ENCODE data around the gene MGAT5.

DNA sequence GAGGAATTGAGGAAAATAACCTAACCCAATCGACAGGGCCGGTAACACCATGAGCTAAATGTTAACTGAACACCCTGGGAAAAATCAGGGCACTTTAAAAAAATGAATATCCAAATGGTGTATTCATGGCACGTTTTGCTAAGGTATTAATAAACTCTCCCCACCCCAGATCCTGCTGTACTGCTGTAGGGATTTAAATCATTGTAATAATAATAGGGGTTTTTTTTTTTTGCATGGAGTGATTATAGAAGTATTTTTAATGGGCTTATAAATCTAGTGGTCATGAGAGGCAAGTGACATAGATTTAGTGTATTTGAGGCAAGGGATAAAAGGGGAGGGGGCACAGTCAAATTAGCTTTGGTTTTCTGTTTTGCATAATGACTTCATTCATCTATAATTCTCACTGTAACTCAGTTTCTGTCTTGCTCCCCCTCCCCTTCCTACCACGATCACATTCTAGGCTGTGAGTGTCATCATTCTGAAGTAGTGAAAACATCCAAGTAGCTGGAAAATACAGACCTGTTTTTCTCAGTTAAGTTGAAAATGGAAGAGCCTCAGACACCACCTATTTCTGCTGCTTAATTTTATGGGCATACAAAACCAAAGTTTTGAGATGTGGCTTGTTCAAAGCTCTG lies 18.2 kb upstream of the MGAT5 start:
- TF ChIP-seq, protein P1, sequence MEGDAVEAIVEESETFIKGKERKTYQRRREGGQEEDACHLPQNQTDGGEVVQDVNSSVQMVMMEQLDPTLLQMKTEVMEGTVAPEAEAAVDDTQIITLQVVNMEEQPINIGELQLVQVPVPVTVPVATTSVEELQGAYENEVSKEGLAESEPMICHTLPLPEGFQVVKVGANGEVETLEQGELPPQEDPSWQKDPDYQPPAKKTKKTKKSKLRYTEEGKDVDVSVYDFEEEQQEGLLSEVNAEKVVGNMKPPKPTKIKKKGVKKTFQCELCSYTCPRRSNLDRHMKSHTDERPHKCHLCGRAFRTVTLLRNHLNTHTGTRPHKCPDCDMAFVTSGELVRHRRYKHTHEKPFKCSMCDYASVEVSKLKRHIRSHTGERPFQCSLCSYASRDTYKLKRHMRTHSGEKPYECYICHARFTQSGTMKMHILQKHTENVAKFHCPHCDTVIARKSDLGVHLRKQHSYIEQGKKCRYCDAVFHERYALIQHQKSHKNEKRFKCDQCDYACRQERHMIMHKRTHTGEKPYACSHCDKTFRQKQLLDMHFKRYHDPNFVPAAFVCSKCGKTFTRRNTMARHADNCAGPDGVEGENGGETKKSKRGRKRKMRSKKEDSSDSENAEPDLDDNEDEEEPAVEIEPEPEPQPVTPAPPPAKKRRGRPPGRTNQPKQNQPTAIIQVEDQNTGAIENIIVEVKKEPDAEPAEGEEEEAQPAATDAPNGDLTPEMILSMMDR (IDR thresholded peaks at IDR 0.05; ENCODE audit: low read length), result no peak
- TF ChIP-seq EZH2 (IDR thresholded peaks at IDR 0.05; ENCODE audit: borderline replicate concordance, low read length), result no peak
